IPS-11a (cell line): ENCODE results near the gene C22orf39.

Experiments used
- H3K4me3 ChIP-seq: one replicate; pipeline ENCODE4 v1.5.1; 2013; ENCODE audit warnings: low read depth, low read length, control low read depth

The C22orf39 gene

GRCh38 chr22:19447330-19448075 is at the start of gene C22orf39:
Gene C22orf39, minus strand, starts transcription at chr22:19447711. Its CDS starts 23 bp downstream, at chr22:19447688.
- peak within 1 kb of the TSS; percentile 65 for H3K4me3 ChIP-seq

- H3K4me3 ChIP-seq: no peak overlapping the region
These were observed 49.7 kb upstream of the C22orf39 start for GRCh38 chr22:19497245-19497644.

GRCh38 chr22:19496324-19496630 is 48.8 kb upstream of the C22orf39 start:
- no peak overlapping the region for H3K4me3 ChIP-seq

- H3K4me3 ChIP-seq: no peak overlapping the region
These were observed 48.2 kb upstream of the C22orf39 start for GRCh38 chr22:19495562-19496323.

- no peak overlapping the region for H3K4me3 ChIP-seq
These were observed 47.2 kb upstream of the C22orf39 start for GRCh38 chr22:19494676-19495173.

- H3K4me3 ChIP-seq: no peak overlapping the region
These were observed 46.6 kb upstream of the C22orf39 start for GRCh38 chr22:19494001-19494560.

- no peak overlapping the region for H3K4me3 ChIP-seq
These were observed 45.1 kb upstream of the C22orf39 start for GRCh38 chr22:19492504-19493174.

GRCh38 chr22:19490628-19491230 is 43.2 kb upstream of the C22orf39 start:
- no peak overlapping the region for H3K4me3 ChIP-seq

GRCh38 chr22:19488884-19489843 is 41.7 kb upstream of the C22orf39 start:
- no peak overlapping the region for H3K4me3 ChIP-seq

- no peak overlapping the region for H3K4me3 ChIP-seq
These were observed 40.8 kb upstream of the C22orf39 start for GRCh38 chr22:19488285-19488684.

GRCh38 chr22:19483481-19484244 is 36.2 kb upstream of the C22orf39 start:
- no peak overlapping the region for H3K4me3 ChIP-seq

- no peak overlapping the region for H3K4me3 ChIP-seq
These were observed 34.8 kb upstream of the C22orf39 start for GRCh38 chr22:19482297-19482696.

- peak overlapping the region; percentile 85 for H3K4me3 ChIP-seq
These were observed 33.3 kb upstream of the C22orf39 start for GRCh38 chr22:19480789-19481188.

GRCh38 chr22:19480173-19480568 is 32.7 kb upstream of the C22orf39 start:
- peak overlapping the region; percentile 85 for H3K4me3 ChIP-seq

- H3K4me3 ChIP-seq: peak within 1 kb of the TSS; percentile 90
These were observed 32.1 kb upstream of the C22orf39 start, which contains the start of gene CDC45 for GRCh38 chr22:19479355-19480172. Gene CDC45, plus strand, starts transcription at chr22:19479920. Its CDS starts 49 bp downstream, at chr22:19479969.

- peak within 1 kb of the TSS; percentile 90 for H3K4me3 ChIP-seq
These were observed 31.4 kb upstream of the C22orf39 start, which contains the start of gene UFD1 for GRCh38 chr22:19478901-19479354. Gene UFD1, minus strand, starts transcription at chr22:19479193. Its CDS starts 108 bp downstream, at chr22:19479085.

GRCh38 chr22:19478045-19478900 is 30.8 kb upstream of the C22orf39 start:
- peak overlapping the region; percentile 90 for H3K4me3 ChIP-seq
